ENCODE data around the gene EDC4.

DNA sequence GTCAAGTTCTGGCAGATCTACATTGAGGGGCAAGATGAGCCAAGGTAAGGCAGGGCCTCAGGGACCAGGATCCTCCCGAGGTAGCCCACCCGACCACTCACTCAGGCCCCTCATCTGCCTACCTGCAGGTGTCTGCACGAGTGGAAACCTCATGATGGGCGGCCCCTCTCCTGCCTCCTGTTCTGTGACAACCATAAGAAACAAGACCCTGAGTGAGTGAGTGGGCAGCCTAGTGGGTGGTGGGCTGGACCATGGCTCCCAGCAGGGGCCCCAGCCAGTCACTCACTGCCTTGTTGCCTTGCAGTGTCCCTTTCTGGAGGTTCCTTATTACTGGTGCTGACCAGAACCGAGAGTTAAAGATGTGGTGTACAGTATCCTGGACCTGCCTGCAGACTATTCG is 5.4 kb downstream of the EDC4 start:
- TF ChIP-seq JUNB (IDR thresholded peaks at IDR 0.05; ENCODE audit: unreplicated experiment) = no peak
- no peak for TF ChIP-seq EZH2 (IDR thresholded peaks at IDR 0.05; ENCODE audit: low read depth, unreplicated experiment)
- TF ChIP-seq, protein P1, sequence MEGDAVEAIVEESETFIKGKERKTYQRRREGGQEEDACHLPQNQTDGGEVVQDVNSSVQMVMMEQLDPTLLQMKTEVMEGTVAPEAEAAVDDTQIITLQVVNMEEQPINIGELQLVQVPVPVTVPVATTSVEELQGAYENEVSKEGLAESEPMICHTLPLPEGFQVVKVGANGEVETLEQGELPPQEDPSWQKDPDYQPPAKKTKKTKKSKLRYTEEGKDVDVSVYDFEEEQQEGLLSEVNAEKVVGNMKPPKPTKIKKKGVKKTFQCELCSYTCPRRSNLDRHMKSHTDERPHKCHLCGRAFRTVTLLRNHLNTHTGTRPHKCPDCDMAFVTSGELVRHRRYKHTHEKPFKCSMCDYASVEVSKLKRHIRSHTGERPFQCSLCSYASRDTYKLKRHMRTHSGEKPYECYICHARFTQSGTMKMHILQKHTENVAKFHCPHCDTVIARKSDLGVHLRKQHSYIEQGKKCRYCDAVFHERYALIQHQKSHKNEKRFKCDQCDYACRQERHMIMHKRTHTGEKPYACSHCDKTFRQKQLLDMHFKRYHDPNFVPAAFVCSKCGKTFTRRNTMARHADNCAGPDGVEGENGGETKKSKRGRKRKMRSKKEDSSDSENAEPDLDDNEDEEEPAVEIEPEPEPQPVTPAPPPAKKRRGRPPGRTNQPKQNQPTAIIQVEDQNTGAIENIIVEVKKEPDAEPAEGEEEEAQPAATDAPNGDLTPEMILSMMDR (conservative IDR thresholded peaks at IDR 0.05; ENCODE audit: low read depth in 2 of 2) = no peak
- TF ChIP-seq POLR2AphosphoS5 (IDR thresholded peaks at IDR 0.05; ENCODE audit: low read depth) = no peak
- no peak for TF ChIP-seq EZH2phosphoT487 (IDR thresholded peaks at IDR 0.05; ENCODE audit: unreplicated experiment)

All from GM23338 (cell line).